ENCODE results near the gene PELI3.
"Not testable (repeated sequence)": the region's sequence is repeated elsewhere in the genome, so short reads cannot be mapped to it uniquely, and the experiment has no call there.

The PELI3 gene

GRCh38 chr11:66466225-66467033 is at the start of gene PELI3:
Gene PELI3 (plus strand): TSS chr11:66466905. CDS start chr11:66468129, 1,224 bp downstream.
- peak; percentile 65 for DNase-seq (ENCODE audit: low read depth, low spot score)

GRCh38 chr11:66417000-66417399 is 49.7 kb upstream of the PELI3 start:
- DNase-seq (ENCODE audit: low read depth, low spot score): no peak

GRCh38 chr11:66418168-66418985 is 48.3 kb upstream of the PELI3 start:
- DNase-seq (ENCODE audit: low read depth, low spot score): peak; percentile 60

GRCh38 chr11:66418986-66419308 is 47.8 kb upstream of the PELI3 start:
- no peak for DNase-seq (ENCODE audit: low read depth, low spot score)

- DNase-seq (ENCODE audit: low read depth, low spot score): no peak
Observed at GRCh38 chr11:66419825-66420224, 46.9 kb upstream of the PELI3 start.

GRCh38 chr11:66420671-66421476 is 45.8 kb upstream of the PELI3 start, which contains the start of gene NPAS4:
Gene NPAS4 (plus strand): TSS chr11:66421035. CDS start chr11:66421180, 145 bp downstream.
- no peak for DNase-seq (ENCODE audit: low read depth, low spot score)

- peak; percentile 75 for DNase-seq (ENCODE audit: low read depth, low spot score)
Observed at GRCh38 chr11:66421492-66422205, 45.1 kb upstream of the PELI3 start.

- no peak for DNase-seq (ENCODE audit: low read depth, low spot score)
Observed at GRCh38 chr11:66426314-66426713, 40.4 kb upstream of the PELI3 start.

- DNase-seq (ENCODE audit: low read depth, low spot score): no peak
Observed at GRCh38 chr11:66428933-66429332, 37.8 kb upstream of the PELI3 start.

GRCh38 chr11:66429983-66430602 is 36.6 kb upstream of the PELI3 start:
- DNase-seq (ENCODE audit: low read depth, low spot score): no peak

GRCh38 chr11:66431287-66431686 is 35.4 kb upstream of the PELI3 start:
- DNase-seq (ENCODE audit: low read depth, low spot score): not testable (repeated sequence)

- not testable (repeated sequence) for DNase-seq (ENCODE audit: low read depth, low spot score)
Observed at GRCh38 chr11:66431871-66432329, 34.8 kb upstream of the PELI3 start.

GRCh38 chr11:66432597-66432996 is 34.1 kb upstream of the PELI3 start:
- DNase-seq (ENCODE audit: low read depth, low spot score): no peak

GRCh38 chr11:66437979-66438503 is 28.7 kb upstream of the PELI3 start:
- DNase-seq (ENCODE audit: low read depth, low spot score): no peak

- peak; percentile 82 for DNase-seq (ENCODE audit: low read depth, low spot score)
Observed at GRCh38 chr11:66438504-66439466, 27.9 kb upstream of the PELI3 start, which contains the start of gene MRPL11. Gene MRPL11 (minus strand): TSS chr11:66438848. CDS start chr11:66438754, 94 bp downstream.

GRCh38 chr11:66440101-66440939 is 26.4 kb upstream of the PELI3 start:
- DNase-seq (ENCODE audit: low read depth, low spot score): not testable (repeated sequence)

GRCh38 chr11:66440940-66441282 is 25.8 kb upstream of the PELI3 start:
- not testable (repeated sequence) for DNase-seq (ENCODE audit: low read depth, low spot score)

- no peak for DNase-seq (ENCODE audit: low read depth, low spot score)
Observed at GRCh38 chr11:66443602-66444001, 23.1 kb upstream of the PELI3 start.

Measured in brain pericyte (primary cell).